Measurements from ENCODE around the gene MAL. TPM values are rescaled to one million over a fixed set of nuclear protein-coding genes. Genes with fewer than 3 reads are reported as not detected.
A peak's percentile ranks its signal among the peaks of the same experiment; 100 is the strongest.

The MAL gene
- total RNA-seq, 1 donor from 2014 or later, result 21.2 TPM

DNA sequence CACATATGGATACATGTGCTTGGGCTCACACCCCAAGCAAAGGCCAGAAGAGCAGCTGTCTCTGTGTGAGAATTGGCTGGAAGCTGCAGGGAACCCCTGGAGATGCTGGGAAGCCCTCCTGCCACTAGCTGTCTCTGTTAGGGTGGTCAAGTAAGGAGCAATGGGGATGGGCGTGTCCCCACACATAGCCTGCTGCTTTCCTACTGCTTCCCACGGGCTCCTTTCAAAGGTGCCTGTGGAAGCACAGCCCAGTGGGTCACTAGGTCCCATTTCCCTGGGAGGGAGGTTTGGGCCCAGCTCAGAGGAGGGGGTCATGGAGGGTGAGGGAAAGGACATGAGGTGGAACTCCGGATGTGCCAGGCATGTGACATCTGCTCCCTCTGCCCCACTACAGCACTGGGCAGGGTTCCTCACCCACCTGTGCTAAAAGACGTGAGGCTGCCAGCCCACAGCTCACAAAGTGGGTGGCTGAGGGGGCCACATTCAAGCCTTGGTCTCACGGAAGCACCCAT is 24.4 kb upstream of the MAL start:
- no peaks in the 10 kb centered on the region for H3K36me3 ChIP-seq
- DNase-seq, result peak; percentile 31
- TF ChIP-seq, protein P1, sequence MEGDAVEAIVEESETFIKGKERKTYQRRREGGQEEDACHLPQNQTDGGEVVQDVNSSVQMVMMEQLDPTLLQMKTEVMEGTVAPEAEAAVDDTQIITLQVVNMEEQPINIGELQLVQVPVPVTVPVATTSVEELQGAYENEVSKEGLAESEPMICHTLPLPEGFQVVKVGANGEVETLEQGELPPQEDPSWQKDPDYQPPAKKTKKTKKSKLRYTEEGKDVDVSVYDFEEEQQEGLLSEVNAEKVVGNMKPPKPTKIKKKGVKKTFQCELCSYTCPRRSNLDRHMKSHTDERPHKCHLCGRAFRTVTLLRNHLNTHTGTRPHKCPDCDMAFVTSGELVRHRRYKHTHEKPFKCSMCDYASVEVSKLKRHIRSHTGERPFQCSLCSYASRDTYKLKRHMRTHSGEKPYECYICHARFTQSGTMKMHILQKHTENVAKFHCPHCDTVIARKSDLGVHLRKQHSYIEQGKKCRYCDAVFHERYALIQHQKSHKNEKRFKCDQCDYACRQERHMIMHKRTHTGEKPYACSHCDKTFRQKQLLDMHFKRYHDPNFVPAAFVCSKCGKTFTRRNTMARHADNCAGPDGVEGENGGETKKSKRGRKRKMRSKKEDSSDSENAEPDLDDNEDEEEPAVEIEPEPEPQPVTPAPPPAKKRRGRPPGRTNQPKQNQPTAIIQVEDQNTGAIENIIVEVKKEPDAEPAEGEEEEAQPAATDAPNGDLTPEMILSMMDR (IDR thresholded peaks at IDR 0.05), result no peak
- no peak for ATAC-seq
- peaks cover 6% of the 10 kb centered on the region for H3K27me3 ChIP-seq
- no peaks in the 10 kb centered on the region for H3K4me1 ChIP-seq
- intact Hi-C loops (cut with DNase I), result no loop called here
- H3K27ac ChIP-seq, result no peak overlapping the region
- no peaks in the 10 kb centered on the region for H3K9me3 ChIP-seq
- H3K4me3 ChIP-seq, result no peak overlapping the region

DNA sequence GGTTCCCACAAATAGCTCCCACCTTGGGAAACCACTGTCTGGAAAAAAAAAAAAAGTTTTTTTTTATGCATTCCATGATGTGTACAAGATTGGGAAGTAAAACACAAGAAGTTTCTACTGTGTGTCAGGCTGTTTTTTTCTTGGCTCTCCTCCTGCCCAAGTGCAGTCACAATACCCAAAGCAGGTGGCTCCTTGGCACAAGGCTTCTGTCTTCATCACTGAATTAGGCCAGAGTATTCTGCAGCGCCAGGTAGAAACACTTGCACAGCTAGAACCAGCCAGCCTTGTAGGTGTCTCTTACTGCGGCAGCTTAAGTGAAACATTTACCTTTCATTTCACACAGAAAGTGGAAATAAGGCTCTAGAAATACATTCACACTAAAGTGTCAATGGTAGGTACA is 23.8 kb upstream of the MAL start:
- DNase-seq (no peak), ATAC-seq (no peak)
- H3K4me1 ChIP-seq, result no peaks in the 10 kb centered on the region
- no peak overlapping the region for H3K4me3 ChIP-seq
- TF ChIP-seq, protein P1 (IDR thresholded peaks at IDR 0.05), result no peak
- intact Hi-C loops (cut with DNase I), result no loop called here
- no peaks in the 10 kb centered on the region for H3K9me3 ChIP-seq
- no peaks in the 10 kb centered on the region for H3K36me3 ChIP-seq
- H3K27me3 ChIP-seq, result peaks cover 6% of the 10 kb centered on the region
- no peak overlapping the region for H3K27ac ChIP-seq

DNA sequence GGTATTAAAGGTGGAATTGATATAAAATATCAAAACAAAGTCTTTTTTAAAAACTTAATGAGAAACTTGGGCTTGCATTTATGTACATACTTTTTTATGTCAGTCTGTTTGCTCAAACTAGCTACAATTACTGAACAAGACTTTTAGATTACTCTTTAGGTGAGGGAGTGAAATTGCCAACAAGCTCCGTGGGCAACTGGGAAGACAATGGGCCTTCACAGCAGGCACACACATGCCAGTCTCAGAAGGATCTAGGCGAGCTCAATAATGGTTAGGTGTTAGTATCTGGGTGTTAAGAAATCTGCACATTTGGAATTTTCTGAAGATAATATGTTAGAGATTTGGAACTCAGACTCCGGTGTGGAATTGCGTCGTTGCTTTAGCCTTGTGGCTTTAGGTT is 23.0 kb upstream of the MAL start:
- ATAC-seq, result no peak
- no peak for DNase-seq
- intact Hi-C loops (cut with DNase I), result no loop called here
- Histone ChIP-seq H3K27ac (no peak overlapping the region), H3K27me3 (peaks cover 6% of the 10 kb centered on the region), H3K9me3 (no peaks in the 10 kb centered on the region), H3K4me3 (no peak overlapping the region), H3K4me1 (no peaks in the 10 kb centered on the region), H3K36me3 (no peaks in the 10 kb centered on the region)
- TF ChIP-seq, protein P1 (IDR thresholded peaks at IDR 0.05), result no peak

DNA sequence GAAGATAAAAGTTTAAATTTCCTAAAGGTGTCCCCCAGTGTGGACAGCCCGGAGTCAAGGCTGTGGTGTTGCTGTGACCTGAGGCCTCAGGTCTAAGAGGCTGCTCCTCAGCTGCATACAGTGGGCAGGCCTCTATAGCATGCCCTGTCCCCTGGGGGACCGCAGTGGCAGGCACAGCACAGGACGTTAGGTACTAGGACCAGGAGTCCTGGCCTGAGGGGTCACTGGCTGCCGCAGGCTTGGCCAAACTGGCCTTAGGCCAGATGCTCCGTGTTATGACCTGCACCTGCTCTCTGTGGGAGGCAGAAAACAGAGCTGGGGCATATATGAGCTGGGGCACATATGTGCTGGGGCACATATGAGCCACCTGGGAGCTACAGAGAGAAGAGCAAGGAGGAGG is 21.2 kb upstream of the MAL start:
- Histone ChIP-seq H3K36me3 (no peaks in the 10 kb centered on the region), H3K4me1 (no peaks in the 10 kb centered on the region), H3K4me3 (no peak overlapping the region), H3K27ac (no peak overlapping the region), H3K27me3 (peaks cover 6% of the 10 kb centered on the region), H3K9me3 (no peaks in the 10 kb centered on the region)
- ATAC-seq (peak; percentile 14), DNase-seq (peak; percentile 26)
- intact Hi-C loops (cut with DNase I), result no loop called here
- TF ChIP-seq, protein P1 (IDR thresholded peaks at IDR 0.05), result no peak

DNA sequence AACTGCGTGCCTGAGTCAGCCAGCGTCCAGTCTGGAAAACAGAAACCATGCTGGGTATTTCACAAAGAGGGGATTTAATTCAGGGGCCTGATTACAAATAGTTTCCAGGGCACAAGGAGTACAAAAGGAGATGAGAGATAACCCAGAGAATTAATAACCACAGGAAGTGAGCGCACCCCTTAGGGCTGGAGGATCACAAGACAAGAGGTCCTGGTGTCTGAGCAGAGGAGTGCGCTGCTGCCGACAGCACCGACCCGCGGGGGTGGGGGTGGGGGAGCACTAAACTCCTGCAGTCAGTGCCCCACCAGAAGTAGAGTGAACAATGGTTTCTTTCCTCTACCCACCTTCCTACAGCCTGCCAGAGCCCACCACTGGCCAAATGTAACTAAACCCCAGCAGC is 20.8 kb upstream of the MAL start:
- intact Hi-C loops (cut with DNase I), result no loop called here
- DNase-seq (peak; percentile 34), ATAC-seq (no peak)
- H3K36me3 ChIP-seq, result no peaks in the 10 kb centered on the region
- no peaks in the 10 kb centered on the region for H3K9me3 ChIP-seq
- no peak overlapping the region for H3K27ac ChIP-seq
- H3K4me3 ChIP-seq, result no peak overlapping the region
- no peaks in the 10 kb centered on the region for H3K4me1 ChIP-seq
- TF ChIP-seq, protein P1 (IDR thresholded peaks at IDR 0.05), result no peak
- H3K27me3 ChIP-seq, result peaks cover 2% of the 10 kb centered on the region

DNA sequence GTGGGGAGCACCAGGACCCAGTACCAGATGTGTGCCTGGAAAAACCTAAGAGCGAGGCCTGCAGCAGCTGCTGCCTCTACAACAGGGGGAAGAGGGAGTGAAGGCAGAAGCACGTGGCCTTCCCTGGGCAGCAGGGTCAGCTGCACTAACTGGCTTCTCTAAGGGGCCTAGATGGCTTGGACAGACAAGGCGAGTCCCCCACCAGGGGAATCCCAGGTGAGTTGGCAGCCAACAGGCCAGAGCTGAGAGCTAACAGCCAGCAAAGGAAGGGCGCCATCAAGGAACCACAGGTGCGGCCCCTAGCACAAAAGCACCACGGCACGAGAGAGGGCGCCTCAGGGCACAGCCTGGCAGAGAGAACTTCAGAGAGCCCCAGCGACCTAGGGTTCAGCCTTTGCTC is 19.8 kb upstream of the MAL start:
- ATAC-seq (no peak), DNase-seq (peak; percentile 52)
- no peaks in the 10 kb centered on the region for H3K4me1 ChIP-seq
- TF ChIP-seq, protein P1 (IDR thresholded peaks at IDR 0.05), result no peak
- H3K9me3 ChIP-seq, result no peaks in the 10 kb centered on the region
- H3K36me3 ChIP-seq, result no peaks in the 10 kb centered on the region
- no peaks in the 10 kb centered on the region for H3K27me3 ChIP-seq
- H3K27ac ChIP-seq, result no peak overlapping the region
- intact Hi-C loops (cut with DNase I), result no loop called here
- H3K4me3 ChIP-seq, result no peak overlapping the region
